KBM-7 (cell line): Measurements from ENCODE around the gene TFPT.

Experiments
- DNase-seq: peaks from one replicate; pipeline ENCODE4 v3.0.0-alpha.2; 2015
- in situ Hi-C: fragments of 300-500 bp; cut with MboI; formaldehyde crosslinking; loops from 2 replicates; pipeline ENCODE4 v1.14.3; 2020; ENCODE audit warnings: low sequenced_read_pairs, low pct_unique_long_range_greater_than_20kb, mixed read lengths

TFPT gene, protein sequence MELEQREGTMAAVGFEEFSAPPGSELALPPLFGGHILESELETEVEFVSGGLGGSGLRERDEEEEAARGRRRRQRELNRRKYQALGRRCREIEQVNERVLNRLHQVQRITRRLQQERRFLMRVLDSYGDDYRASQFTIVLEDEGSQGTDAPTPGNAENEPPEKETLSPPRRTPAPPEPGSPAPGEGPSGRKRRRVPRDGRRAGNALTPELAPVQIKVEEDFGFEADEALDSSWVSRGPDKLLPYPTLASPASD

DNA sequence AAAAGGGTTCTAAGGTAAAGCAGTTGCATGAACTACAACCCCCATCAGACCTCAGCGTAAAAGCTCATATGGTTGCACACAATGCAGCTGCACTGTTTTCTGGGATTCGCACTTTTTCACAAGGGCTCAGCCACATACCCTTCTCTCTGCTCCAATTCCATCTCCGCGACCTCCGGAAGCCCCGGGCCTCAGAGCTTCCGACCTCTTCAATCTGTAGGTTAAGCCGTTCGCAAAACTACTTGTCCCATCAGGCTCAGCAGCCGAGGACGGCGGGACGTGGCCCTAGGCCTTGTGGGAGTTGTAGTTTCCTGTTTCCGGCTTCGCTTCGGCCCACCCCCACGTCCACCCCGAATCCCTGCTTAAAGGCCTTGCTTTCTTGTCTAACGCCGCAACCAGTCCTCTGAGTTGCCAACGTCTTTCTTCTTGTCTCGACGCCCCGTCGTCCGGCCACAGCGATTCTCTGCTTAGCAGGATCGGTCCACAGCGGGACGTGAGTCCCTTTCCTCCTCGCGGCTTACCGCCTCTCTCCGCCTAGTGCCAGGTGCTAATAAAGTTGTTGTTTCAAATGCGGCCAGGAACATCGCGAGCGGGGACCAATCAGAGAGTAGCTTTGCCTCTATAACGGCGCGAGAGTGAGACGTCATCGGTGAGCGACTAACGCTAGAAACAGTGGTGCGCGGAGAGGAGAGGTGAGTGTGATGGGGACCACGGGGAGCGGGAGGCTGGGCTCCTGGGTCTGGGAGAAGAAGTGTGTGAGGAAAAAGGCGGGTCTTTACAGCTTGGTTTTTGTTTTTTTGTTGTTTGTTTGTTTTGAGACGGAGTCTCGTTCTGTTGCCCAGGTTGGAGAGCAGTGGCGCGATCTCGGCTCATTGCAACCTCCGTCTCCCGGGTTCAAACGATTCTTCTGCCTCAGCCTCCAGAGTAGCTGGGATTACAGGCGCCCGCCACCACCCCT lies at the start of gene TFPT, which contains the start of gene PRPF31:
Gene TFPT (minus strand): TSS at position 549 of the 955 bp plus-strand sequence. CDS start 388 bp downstream, at position 161.
Gene PRPF31 (plus strand): TSS at position 646 of the 955 bp plus-strand sequence. CDS start 2,525 bp downstream, outside the sequence.
- DNase-seq, result peak; percentile 98
- in situ Hi-C loops, result no loop called here

DNA sequence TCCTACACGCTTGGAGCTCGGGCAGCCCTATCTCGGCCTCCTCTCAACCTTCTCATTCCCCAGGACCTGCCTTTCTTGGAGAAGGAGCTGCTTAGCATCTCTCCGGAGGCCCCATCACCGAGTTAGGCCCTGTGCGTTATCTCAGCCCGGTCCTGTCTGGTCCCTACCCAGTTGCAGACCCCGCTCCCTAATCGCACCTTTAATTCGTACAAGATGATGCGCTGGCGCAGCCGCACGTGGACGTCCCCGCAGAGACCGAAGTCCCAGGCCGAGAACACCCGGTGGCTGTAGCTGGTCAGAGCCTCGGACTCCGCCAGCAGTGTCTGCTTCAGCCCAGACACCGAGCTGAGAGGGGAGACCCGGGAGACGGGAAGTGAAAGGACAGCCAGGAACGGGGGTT lies 49.8 kb upstream of the TFPT start:
- no peak for DNase-seq
- in situ Hi-C loops, result no loop called here

DNA sequence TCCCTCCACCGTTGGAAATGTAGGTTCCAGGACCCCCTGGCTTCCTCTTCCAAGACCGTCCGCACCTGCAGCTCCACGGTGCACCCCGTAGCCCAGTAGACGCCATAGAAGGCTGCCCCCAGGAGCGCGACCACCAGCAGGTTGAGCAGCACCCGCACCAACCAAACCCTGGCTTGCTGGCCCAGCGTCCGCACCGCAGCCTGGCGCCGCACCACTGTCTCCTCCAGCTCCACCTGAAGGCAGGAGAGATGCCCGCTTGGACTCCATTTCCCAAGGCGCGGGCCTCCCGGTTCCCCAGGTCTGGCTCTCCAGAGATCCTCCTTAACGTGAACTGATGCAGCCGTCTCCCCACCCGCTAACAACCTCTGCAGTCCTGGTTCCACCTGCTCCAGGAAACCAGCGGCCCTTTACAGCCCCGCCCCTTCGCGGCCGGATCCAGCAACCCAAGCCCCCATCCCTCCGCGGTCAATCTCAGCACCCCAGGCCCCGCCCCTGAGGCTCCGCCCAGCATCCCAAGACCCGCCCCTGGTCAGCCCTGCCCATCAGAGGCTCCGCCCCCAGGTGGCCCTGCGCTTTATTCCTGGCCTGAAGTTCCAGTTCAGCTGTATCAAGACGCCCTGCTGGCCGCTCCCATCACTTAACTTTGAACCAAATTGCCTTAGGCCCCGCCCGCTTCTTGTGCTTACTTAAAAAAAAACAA lies 49.1 kb upstream of the TFPT start:
- no peak for DNase-seq
- in situ Hi-C loops, result no loop called here

DNA sequence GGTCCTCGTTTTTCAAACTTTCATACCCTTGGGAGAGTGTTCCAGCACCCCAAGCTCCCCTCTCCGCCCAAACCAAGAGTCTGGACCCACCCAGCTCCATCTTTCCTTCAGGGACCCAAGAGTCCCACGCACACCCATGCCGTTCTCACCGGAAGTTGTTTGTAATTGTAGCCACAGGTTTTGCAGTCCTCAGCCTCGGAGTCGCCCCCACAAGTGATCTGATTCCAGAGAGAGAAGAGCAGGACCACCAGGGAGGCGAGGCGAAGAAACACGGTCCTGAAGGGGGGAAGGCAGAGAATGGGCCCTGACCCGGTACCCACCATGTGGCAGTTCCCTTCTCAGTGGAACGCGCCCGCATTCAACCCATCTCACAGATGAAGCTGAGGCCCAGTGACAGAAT lies 47.4 kb upstream of the TFPT start:
- no peak for DNase-seq
- in situ Hi-C loops, result no loop called here

DNA sequence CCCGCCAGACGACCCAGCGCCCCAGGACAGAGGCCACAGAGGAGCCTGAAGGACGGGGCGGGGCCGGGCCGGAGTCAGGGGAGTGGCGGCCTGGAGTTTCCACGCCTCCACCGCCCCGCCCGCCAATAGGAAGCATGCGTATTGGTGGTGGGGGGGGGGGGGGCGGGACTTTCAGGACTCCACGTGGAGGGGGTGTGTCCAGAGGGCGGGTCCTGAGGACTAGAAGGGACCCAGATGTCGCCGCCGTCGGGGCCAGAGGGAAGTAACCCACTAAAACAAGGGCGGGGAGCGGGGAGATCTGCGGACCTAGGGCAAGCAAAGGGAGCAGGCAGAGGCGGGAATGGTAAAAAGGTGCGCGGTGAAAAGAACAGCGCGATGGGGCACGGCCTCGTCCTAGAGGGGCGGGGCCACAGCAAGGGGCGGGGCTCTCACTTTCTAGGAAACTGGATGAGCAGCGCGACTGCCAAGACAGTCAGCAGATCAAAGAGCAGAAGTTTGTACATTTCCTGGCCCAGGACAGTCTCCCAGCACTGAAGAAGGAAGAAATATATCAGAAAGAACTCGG lies 46.9 kb upstream of the TFPT start:
- in situ Hi-C loops, result no loop called here
- peak; percentile 92 for DNase-seq

DNA sequence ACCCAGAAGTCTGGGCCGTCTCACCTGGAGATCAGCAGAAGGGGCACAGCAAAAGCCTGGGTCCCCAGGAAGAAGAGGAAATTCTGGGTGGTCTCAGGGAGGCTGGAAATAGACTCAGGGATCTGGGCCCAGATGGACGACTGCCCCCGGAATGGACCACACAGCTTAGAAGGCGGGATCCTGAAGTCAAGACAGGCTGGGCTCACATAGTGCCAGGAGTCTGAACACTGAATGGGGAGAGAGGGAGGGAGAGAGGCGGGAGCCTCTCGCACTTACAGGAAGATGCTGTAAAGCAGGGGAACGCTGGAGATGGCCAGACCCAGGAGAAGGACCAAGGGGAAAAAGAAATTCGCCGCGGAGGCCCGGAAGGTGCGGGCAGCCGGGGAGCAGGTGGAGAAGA lies 45.4 kb upstream of the TFPT start:
- no peak for DNase-seq
- in situ Hi-C loops, result no loop called here

DNA sequence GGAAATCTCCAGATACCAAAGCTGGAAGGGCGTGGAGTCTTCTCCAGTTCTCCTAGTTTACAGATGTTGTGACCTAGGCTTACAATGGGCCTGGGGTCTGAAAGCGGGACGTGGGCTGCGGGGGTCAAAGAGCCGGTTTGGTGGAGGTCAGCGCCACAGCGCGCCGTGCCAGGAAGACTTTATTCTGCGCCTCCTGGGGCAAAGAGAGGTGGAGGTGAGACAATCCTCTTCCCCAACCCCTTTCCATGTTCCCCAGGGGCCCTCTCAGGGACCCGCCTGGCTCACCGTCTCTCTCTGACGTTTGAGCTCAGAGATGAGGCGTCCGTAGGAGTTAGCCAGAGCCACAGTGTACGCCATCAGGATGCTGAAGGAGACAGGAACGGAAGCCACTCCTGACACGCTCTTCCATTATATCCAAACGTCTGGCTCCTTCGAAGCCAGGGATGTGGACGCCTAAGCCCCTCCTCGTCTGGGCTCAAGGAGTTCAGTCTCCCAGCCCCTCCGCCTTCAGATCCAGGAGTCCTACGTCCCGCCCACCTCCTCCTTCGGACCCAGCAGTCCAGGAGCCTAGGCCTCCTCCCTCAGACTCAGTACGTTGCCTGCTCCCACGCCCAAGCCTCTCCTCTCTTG lies 44.8 kb upstream of the TFPT start:
- in situ Hi-C loops, result no loop called here
- no peak for DNase-seq

DNA sequence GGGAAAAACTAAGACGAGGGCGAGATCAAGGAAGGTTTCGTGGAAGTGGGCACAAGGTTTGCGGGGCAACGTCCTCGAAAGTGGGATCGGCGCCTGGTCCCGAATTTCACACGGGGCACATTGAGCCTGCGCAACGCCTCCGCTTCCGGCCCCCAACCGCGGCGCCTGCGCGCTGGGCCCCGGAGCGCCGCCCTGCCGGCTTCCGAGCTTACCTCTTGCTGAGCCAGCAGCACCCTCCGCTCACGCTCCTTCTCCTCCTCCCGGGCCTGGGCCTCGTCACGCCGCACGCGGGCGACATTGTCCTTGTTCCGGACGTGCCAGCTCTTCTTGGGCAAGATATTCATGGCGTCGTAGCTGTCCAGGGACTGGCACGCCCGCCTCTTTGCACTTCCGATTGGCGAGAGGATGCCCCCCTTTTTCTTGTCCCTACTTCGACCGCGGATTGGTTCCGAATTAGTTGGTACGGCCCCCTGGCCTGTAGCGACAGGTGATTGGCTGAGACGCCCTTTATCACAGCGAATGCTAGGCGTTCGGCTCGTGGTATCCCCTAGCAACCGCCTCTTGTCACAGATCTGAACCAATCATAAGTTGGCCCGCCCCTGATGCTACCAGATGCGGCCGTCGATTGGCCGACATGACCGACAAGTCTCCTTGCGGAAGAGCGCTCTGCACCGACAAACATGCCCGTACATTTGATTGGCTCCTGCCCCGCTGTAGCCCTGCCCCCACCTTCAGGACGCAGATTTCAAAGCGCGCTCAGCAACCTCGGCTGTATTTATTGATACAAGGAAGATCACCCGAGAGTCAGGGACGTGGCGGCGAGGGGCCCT lies 44.1 kb upstream of the TFPT start, which contains the start of gene LENG1:
Gene LENG1 (minus strand): TSS at position 370 of the 830 bp plus-strand sequence. CDS start 26 bp downstream, at position 344.
- in situ Hi-C loops, result no loop called here
- DNase-seq, result peak; percentile 100

DNA sequence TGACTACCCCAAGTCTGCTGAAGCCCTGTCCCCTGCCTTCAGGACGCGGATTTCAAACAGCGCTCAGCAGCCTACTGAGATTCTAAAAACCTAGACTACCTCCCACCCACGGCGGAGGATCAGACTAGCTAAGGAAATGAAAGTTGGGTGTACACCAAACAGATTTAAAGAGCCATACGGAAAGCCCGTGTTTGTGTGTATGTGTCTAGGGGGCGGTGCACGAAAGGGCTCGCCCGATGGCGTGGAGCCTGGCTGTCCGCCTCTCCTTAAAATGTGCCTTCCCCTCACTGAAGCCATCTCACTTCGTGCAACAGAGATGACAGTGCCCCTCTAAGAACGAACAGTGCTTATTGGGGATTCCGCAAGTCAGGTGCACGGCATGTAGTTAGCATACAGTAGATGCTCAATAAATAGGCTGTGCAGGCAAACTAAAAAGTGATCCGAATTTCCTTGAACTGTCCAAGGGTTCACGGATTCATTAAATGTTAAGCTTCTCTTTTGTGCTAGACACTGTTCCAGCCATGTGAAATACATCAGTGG lies 43.4 kb upstream of the TFPT start:
- in situ Hi-C loops, result no loop called here
- DNase-seq, result no peak

DNA sequence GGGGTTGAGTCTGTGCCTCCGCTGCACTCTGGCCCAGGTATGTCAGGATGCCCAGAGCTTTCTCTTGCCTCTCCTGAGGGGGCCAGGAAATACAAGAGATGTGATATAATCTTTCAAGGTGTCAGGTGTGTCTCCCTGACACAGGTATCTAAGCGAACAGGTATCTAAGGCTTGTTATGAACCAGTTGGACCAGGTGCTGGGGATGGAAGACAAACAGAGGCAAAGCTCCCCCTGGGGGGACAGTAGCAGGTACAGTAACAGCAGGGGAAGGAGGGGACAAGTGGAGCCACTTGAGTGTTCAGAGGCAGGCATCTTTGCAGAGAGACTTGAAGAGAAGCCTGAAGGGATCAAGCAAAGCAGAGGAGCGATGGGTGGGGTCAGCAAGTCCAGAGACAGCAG lies 41.5 kb upstream of the TFPT start:
- in situ Hi-C loops, result no loop called here
- DNase-seq, result no peak

DNA sequence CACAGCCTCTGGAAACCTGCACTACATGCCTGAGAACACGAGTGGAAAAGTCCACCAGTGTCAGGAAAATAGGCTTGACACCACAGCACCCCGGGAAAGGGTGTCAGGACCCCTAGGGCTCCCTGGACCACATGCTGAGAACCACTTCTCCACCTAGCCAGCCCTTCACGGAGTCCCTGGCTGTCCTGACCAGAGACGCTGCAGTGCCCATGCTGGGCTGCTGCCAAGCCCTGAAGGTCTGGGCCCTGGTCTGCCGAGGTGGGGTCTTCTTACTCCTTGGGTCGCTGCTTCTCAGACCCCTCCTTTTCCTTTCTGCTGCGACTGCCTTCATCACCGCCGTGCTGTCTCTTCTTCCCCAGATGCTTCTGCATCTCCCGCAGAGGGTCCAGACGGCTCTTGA lies 41.0 kb upstream of the TFPT start:
- DNase-seq, result no peak

DNA sequence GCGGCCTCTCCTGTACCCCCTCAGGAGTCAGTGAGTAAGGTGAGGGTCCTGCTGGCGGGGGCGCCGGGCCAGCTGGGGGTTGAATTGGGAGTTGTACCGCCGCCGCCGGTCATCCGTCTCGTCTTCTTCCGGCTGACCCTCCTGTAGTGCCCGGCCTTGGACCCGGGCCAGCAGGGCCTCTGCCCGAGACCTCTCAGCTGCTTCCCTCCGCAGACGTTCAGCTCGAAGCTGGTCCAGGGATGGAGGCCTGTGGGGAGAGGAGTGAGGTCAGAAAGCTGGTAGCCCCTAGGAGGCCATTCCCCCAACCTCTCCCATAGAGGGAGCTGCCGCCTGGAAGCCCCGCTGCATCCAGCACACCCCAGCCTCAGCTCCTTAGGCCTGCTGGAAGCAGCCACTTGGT lies 40.2 kb upstream of the TFPT start:
- in situ Hi-C loops, result no loop called here

More for the DNA sequence above, 41.0 kb upstream of the TFPT start:
- in situ Hi-C loops, result no loop called here

DNA sequence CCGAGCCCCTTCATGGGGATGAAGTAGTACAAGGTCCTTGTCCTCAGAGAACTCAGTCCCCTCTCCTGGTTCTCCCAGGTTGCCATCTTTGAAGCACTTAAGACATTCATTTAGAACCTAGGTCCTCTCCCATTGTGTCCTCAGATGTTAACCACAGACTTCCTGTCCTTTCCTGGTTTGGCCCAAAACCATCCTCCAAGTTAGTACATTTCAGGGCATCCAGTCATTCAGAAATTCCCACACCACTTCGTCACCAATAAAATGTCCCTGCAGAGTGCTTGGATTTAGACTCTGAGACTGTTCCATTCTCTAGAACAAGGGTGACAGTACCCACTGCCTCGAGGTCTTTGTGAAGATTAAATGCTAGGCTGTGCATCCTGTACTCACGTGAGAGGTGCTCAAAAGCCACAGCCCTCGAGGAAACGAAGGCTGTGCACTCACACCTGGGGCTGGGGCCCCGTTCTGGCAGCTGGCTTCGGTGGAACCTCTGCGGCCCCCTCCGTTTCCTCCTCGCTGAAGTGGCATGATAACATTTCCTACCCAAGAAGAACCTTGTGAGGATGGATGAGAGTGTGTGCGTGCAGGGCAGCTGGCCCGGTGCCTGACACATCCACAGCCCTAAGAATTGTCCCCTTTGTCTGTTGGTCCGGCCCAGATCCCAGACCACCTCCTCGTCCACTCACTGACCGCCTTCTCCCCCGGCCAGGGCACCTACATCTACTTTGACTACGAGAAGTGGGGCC lies 39.3 kb upstream of the TFPT start:
- DNase-seq, result no peak
- in situ Hi-C loops, result no loop called here

More for the DNA sequence above, 40.2 kb upstream of the TFPT start:
- no peak for DNase-seq

DNA sequence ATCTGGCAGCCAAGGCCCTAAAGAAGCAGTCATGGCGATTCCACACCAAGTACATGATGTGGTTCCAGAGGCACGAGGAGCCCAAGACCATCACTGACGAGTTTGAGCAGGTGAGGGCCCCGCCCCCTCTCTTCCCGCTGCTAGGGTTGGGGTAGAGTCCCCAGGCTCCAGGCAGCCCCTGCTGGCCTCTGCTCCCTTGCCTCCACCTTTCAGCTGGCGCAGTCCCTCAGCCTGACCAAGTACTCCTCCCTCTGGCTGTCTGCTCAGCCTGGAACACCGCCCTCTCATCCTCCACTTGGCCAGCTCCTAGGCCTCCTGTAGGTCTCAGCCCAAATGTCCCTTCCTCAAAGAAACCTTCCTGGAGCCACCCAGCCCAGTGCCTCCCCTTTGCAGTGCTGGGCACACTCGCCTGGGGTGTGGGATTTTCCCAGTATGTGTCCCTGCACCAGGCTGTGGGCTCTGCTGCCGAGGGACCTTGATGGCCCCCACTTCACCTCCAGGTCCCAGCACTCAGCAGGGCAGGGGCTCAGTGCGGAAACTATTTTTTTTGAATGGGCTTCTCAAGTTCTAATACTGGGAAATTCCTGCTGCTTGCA lies 38.4 kb upstream of the TFPT start:
- no peak for DNase-seq

DNA sequence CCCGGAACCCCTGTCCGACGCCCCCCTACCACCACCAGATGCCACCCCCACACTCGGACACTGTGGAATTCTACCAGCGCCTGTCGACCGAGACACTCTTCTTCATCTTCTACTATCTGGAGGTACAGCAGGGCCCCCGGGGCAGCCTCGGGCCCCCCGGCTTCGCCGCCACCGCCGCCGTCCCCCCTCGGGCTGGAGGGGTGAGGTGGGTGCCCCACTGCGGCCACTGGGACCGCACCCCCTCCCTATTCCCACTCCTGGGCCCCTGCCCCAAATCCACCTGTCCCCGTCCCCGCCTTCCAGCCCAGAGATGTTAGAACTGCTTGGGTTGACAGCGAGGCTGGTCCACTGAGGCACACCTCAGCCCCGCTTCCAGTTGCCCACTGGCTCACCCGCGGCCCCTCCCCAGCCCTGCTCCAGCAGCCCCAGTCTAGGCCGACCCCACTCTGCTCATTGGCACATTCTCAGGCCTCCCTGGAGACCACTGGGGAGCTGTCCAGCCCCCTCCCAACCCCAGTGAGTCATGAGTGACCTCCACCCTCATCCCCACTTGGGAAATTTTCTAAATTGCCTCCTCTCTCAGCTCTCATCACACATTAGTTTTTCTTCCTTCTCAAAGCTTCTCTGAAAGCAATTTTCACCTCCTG lies 37.5 kb upstream of the TFPT start:
- in situ Hi-C loops, result no loop called here

More for the DNA sequence above, 38.4 kb upstream of the TFPT start:
- in situ Hi-C loops, result no loop called here

DNA sequence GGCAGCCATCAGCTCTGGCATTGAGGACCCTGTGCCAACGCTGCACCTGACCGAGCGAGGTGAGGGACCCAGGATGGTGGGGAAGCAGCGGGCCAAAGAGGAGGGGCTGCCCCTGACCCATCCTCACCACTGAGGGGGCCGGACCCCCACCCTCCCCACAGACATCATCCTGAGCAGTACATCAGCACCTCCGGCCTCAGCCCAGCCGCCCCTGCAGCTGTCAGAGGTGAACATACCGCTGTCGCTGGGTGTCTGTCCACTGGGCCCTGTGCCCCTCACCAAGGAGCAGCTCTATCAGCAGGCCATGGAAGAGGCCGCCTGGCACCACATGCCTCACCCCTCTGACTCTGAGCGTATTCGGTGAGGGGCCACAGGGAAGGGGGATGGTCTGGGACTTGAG lies 36.8 kb upstream of the TFPT start:
- in situ Hi-C loops, result no loop called here

More for the DNA sequence above, 37.5 kb upstream of the TFPT start:
- no peak for DNase-seq

More for the DNA sequence above, 36.8 kb upstream of the TFPT start:
- no peak for DNase-seq
